ENCODE measurements around the gene GTPBP4. TPM values are rescaled to one million over a fixed set of nuclear protein-coding genes. Genes with fewer than 3 reads are reported as not detected.

GTPBP4 gene
- total RNA-seq, 1 experiment from 2014 or later = 97.4 TPM

- ChIA-PET CTCF (no interaction called here), POLR2A (interaction anchor here (0.7 kb wide), 1 partner anchor 98 kb away, joined by 4 read pairs; no protein-coding TSS in a partner anchor)
- TF ChIP-seq ZNF138 (CRISPR knock-in tag; conservative IDR thresholded peaks at IDR 0.05) = no peak
- no peak for TF ChIP-seq ZNF219 (CRISPR knock-in tag; IDR thresholded peaks at IDR 0.05; ENCODE audit: borderline replicate concordance)
- no peak for TF ChIP-seq MAX (CRISPR knock-in tag; IDR thresholded peaks at IDR 0.05)
- TF ChIP-seq, protein P1, sequence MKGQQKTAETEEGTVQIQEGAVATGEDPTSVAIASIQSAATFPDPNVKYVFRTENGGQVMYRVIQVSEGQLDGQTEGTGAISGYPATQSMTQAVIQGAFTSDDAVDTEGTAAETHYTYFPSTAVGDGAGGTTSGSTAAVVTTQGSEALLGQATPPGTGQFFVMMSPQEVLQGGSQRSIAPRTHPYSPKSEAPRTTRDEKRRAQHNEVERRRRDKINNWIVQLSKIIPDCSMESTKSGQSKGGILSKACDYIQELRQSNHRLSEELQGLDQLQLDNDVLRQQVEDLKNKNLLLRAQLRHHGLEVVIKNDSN (CRISPR knock-in tag; IDR thresholded peaks at IDR 0.05) = no peak
- no peak for TF ChIP-seq PREB (CRISPR knock-in tag; IDR thresholded peaks at IDR 0.05; ENCODE audit: borderline replicate concordance)
- TF ChIP-seq SMAD3 (CRISPR knock-in tag; IDR thresholded peaks at IDR 0.05; ENCODE audit: borderline replicate concordance) = no peak
- TF ChIP-seq ZNF281 (CRISPR knock-in tag; IDR thresholded peaks at IDR 0.05) = no peak
- H3K9me3 Mint-ChIP-seq = no peaks in the 10 kb centered on the region
- H3K27ac Mint-ChIP-seq = no peak overlapping the region
- H3K27me3 Mint-ChIP-seq (ENCODE audit: low read depth) = peaks cover 5% of the 10 kb centered on the region
- no peak overlapping the region for H3K4me3 Mint-ChIP-seq
- ATAC-seq (peak; percentile 67), DNase-seq (ENCODE audit: low spot score) (no peak)
- H3K36me3 Mint-ChIP-seq = no peaks in the 10 kb centered on the region
- H3K4me1 Mint-ChIP-seq = peaks cover 5% of the 10 kb centered on the region
These were observed 42.5 kb upstream of the GTPBP4 start for GRCh38 chr10:945778-946177.

GRCh38 chr10:947051-947450, 41.2 kb upstream of the GTPBP4 start:
- H3K4me3 Mint-ChIP-seq = no peak overlapping the region
- TF ChIP-seq ATF1 (CRISPR knock-in tag; IDR thresholded peaks at IDR 0.05) (no peak), GABPB1 (CRISPR knock-in tag; IDR thresholded peaks at IDR 0.05) (peak; percentile 26; the same call in 1 of the 2 replicates)
- DNase-seq (ENCODE audit: low spot score) (no peak), ATAC-seq (no peak)
- ChIA-PET POLR2A (no interaction called here), CTCF (no interaction called here)
- no peaks in the 10 kb centered on the region for H3K9me3 Mint-ChIP-seq
- peaks cover 5% of the 10 kb centered on the region for H3K4me1 Mint-ChIP-seq
- no peak overlapping the region for H3K27ac Mint-ChIP-seq
- H3K36me3 Mint-ChIP-seq = no peaks in the 10 kb centered on the region
- H3K27me3 Mint-ChIP-seq (ENCODE audit: low read depth) = peaks cover 5% of the 10 kb centered on the region

DNA sequence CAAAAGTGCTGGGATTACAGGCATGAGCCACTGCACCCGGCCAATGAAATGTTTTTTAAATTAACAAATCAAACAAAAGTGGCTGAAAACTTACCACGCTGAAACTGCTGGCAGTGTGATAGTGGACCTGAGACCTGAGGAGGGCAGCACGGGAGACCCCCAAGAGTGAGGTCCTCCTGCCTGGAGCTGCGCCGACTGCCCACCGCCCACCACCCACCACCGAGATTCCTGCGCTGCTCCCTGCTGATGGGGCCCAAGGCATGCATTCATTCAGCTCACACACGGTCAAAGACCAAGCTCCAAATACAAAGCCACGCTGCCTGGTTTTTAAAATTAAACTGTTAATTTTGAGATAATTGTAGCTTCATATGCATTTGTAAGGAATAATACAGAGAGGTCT, 40.4 kb upstream of the GTPBP4 start:
- CTCF ChIA-PET = no interaction called here
- H3K27me3 Mint-ChIP-seq (ENCODE audit: low read depth) = peaks cover 5% of the 10 kb centered on the region
- peaks cover 5% of the 10 kb centered on the region for H3K4me1 Mint-ChIP-seq
- TF ChIP-seq CDX4 (CRISPR knock-in tag; IDR thresholded peaks at IDR 0.05; ENCODE audit: borderline replicate concordance) = no peak
- TF ChIP-seq GABPB1 (CRISPR knock-in tag; IDR thresholded peaks at IDR 0.05) = no peak
- TF ChIP-seq, protein P2, sequence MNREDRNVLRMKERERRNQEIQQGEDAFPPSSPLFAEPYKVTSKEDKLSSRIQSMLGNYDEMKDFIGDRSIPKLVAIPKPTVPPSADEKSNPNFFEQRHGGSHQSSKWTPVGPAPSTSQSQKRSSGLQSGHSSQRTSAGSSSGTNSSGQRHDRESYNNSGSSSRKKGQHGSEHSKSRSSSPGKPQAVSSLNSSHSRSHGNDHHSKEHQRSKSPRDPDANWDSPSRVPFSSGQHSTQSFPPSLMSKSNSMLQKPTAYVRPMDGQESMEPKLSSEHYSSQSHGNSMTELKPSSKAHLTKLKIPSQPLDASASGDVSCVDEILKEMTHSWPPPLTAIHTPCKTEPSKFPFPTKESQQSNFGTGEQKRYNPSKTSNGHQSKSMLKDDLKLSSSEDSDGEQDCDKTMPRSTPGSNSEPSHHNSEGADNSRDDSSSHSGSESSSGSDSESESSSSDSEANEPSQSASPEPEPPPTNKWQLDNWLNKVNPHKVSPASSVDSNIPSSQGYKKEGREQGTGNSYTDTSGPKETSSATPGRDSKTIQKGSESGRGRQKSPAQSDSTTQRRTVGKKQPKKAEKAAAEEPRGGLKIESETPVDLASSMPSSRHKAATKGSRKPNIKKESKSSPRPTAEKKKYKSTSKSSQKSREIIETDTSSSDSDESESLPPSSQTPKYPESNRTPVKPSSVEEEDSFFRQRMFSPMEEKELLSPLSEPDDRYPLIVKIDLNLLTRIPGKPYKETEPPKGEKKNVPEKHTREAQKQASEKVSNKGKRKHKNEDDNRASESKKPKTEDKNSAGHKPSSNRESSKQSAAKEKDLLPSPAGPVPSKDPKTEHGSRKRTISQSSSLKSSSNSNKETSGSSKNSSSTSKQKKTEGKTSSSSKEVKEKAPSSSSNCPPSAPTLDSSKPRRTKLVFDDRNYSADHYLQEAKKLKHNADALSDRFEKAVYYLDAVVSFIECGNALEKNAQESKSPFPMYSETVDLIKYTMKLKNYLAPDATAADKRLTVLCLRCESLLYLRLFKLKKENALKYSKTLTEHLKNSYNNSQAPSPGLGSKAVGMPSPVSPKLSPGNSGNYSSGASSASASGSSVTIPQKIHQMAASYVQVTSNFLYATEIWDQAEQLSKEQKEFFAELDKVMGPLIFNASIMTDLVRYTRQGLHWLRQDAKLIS (CRISPR knock-in tag; IDR thresholded peaks at IDR 0.05; ENCODE audit: borderline replicate concordance) = no peak
- TF ChIP-seq TCF7 (CRISPR knock-in tag; IDR thresholded peaks at IDR 0.05; ENCODE audit: low read depth) = no peak
- no peak for TF ChIP-seq RELA (CRISPR knock-in tag; IDR thresholded peaks at IDR 0.05; ENCODE audit: borderline replicate concordance)
- no peak for TF ChIP-seq ZNF512 (CRISPR knock-in tag; IDR thresholded peaks at IDR 0.05; ENCODE audit: borderline replicate concordance)
- TF ChIP-seq GTF2I (CRISPR knock-in tag; conservative IDR thresholded peaks at IDR 0.05) = no peak
- TF ChIP-seq NR3C1 (CRISPR knock-in tag; conservative IDR thresholded peaks at IDR 0.05; ENCODE audit: low read depth) = no peak
- POLR2A ChIA-PET = no interaction called here
- H3K36me3 Mint-ChIP-seq = no peaks in the 10 kb centered on the region
- no peaks in the 10 kb centered on the region for H3K9me3 Mint-ChIP-seq
- no peak overlapping the region for H3K4me3 Mint-ChIP-seq
- no peak for ATAC-seq
- H3K27ac Mint-ChIP-seq = no peak overlapping the region
- DNase-seq (ENCODE audit: low spot score) = no peak

Measured in WTC11 (cell line).